GM21528 (cell line): ENCODE results near the gene FRMD4A.

Source experiments
- ATAC-seq: cut with Tn5 transposase; IDR thresholded peaks from one replicate; pipeline ENCODE4 v1.9.1; 2021; ENCODE audit warnings: mild to moderate bottlenecking, moderate library complexity; ENCODE audit not compliant: unreplicated experiment, low FRiP score

Gene FRMD4A

GRCh38 chr10:14025283-14026189 lies 305.2 kb downstream of the FRMD4A start:
- no peak for ATAC-seq

- no peak for ATAC-seq
Observed at GRCh38 chr10:14024329-14025202, 306.2 kb downstream of the FRMD4A start.

GRCh38 chr10:14023673-14024328 lies 306.9 kb downstream of the FRMD4A start:
- no peak for ATAC-seq

- ATAC-seq: no peak
Observed at GRCh38 chr10:14022954-14023672, 307.6 kb downstream of the FRMD4A start.

- no peak for ATAC-seq
Observed at GRCh38 chr10:14022052-14022451, 308.7 kb downstream of the FRMD4A start.

GRCh38 chr10:14020037-14020664 lies 310.6 kb downstream of the FRMD4A start:
- ATAC-seq: no peak

GRCh38 chr10:14017467-14017866 lies 313.3 kb downstream of the FRMD4A start:
- no peak for ATAC-seq

- ATAC-seq: no peak
Observed at GRCh38 chr10:14016931-14017333, 313.8 kb downstream of the FRMD4A start.

GRCh38 chr10:14016011-14016536 lies 314.6 kb downstream of the FRMD4A start:
- ATAC-seq: no peak

- ATAC-seq: no peak
Observed at GRCh38 chr10:14014423-14014822, 316.3 kb downstream of the FRMD4A start.

- ATAC-seq: no peak
Observed at GRCh38 chr10:14010769-14011574, 319.8 kb downstream of the FRMD4A start.

- ATAC-seq: no peak
Observed at GRCh38 chr10:14010101-14010558, 320.6 kb downstream of the FRMD4A start.

- no peak for ATAC-seq
Observed at GRCh38 chr10:14009371-14010100, 321.2 kb downstream of the FRMD4A start.

GRCh38 chr10:14008740-14009080 lies 322.0 kb downstream of the FRMD4A start:
- no peak for ATAC-seq

- no peak for ATAC-seq
Observed at GRCh38 chr10:14004536-14004935, 326.2 kb downstream of the FRMD4A start.

- ATAC-seq: no peak
Observed at GRCh38 chr10:14003517-14004184, 327.1 kb downstream of the FRMD4A start.

- no peak for ATAC-seq
Observed at GRCh38 chr10:14001298-14002040, 329.3 kb downstream of the FRMD4A start.
